ENCODE data around the gene IL12RB1.
"Not testable (repeated sequence)": the region's sequence is repeated elsewhere in the genome, so short reads cannot be mapped to it uniquely, and the experiment has no call there.

DNA sequence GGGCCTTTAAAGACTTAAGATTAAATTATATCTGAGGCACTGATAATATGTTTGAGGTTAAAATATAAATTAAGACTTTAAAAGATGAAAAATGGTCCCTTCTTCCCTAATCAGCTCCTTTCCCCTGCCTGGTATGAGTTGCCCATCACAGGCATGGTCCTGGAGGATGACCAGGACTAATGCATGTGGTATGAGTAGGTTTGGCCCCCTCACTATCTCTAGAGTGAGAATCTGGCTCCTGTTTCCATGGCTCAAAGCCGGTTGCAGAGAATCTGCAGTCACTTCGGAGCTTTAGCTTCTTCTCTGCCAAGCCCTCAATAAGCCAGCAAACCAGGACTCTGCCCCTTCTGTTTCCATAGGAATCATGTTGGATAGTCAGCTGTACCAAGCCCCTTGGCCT is 54.6 kb downstream of the IL12RB1 start:
- TF ChIP-seq, protein P1, sequence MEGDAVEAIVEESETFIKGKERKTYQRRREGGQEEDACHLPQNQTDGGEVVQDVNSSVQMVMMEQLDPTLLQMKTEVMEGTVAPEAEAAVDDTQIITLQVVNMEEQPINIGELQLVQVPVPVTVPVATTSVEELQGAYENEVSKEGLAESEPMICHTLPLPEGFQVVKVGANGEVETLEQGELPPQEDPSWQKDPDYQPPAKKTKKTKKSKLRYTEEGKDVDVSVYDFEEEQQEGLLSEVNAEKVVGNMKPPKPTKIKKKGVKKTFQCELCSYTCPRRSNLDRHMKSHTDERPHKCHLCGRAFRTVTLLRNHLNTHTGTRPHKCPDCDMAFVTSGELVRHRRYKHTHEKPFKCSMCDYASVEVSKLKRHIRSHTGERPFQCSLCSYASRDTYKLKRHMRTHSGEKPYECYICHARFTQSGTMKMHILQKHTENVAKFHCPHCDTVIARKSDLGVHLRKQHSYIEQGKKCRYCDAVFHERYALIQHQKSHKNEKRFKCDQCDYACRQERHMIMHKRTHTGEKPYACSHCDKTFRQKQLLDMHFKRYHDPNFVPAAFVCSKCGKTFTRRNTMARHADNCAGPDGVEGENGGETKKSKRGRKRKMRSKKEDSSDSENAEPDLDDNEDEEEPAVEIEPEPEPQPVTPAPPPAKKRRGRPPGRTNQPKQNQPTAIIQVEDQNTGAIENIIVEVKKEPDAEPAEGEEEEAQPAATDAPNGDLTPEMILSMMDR (conservative IDR thresholded peaks at IDR 0.05 in 1 of 2, IDR thresholded peaks at IDR 0.05 in 1 of 2; ENCODE audit: extremely low read depth in 1 of 2, insufficient read depth in 1 of 2, low read depth in 1 of 2, low read length in 2 of 2) = not testable (repeated sequence)
- not testable (repeated sequence) for TF ChIP-seq EZH2 (IDR thresholded peaks at IDR 0.05; ENCODE audit: borderline replicate concordance, low read length)

Data from mammary epithelial cell (primary cell).